HEK293T (cell line): ENCODE results near the gene SFN.

Experiments
- HDGF ChIP-seq: fragments of 450-650 bp; IDR thresholded peaks from 2 replicates; pipeline ENCODE4 v1.6.1; 2017; ENCODE audit warnings: antibody characterized with exemption, borderline replicate concordance
- SUZ12 ChIP-seq: fragments of 450-650 bp; IDR thresholded peaks from 2 replicates; pipeline ENCODE4 v1.6.1; 2016; ENCODE audit warnings: mild to moderate bottlenecking
- TARDBP ChIP-seq: fragments of 450-650 bp; IDR thresholded peaks from 2 replicates; pipeline ENCODE4 v1.6.1; 2016

DNA sequence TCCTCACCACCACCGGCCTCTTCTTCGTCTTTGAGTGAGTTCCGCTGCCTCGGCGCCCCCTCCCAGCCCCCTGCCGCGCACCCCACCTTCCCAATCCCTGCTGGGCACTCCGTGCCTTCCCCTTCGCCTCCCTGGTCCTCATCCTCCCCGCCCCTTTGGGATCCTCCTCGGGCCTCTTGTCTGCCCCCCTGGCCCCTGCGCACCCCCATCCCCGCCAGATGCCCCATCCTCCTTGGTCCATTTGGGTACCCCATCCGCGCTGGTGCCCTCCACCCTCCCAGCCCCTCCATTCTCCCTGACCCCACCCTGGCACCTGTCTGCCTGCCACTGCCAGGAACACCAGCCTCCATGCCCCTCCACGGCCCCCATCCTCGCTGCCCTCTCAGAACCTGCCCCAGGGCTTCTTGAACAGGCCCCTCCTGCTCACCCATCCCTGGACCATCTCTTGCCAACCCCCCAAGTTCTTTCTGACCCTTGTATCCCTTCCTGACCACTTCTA, 35.8 kb upstream of the SFN start:
- no peak for TF ChIP-seq HDGF
- no peak for TF ChIP-seq SUZ12
- no peak for TF ChIP-seq TARDBP
